Endothelial cell of umbilical vein (primary cell): Measurements from ENCODE around the gene RND3. TPM values are rescaled to one million over a fixed set of nuclear protein-coding genes. Genes with fewer than 3 reads are reported as not detected.

Experiments used
- BruUV-seq: library from RNA; stranded (reverse); fragments of 400-500 nt; replicated peaks from 2 replicates; lab custom pipeline; 2021; lab: Mats Ljungman, UMichigan
- CTCF ChIA-PET: fragments of 300-600, 350-600 bp; sonication (Branson Sonifier 250); formaldehyde crosslinking; loops from one replicate; lab custom pipeline; 2021; ENCODE audit warnings: antibody characterized with exemption, inconsistent platforms; lab: Charles Lee
- POLR2A ChIA-PET: fragments of 300-600, 350-600 bp; sonication (Branson Sonifier 250); formaldehyde crosslinking; loops from one replicate; lab custom pipeline; 2021; ENCODE audit warnings: antibody characterized with exemption, inconsistent platforms; lab: Charles Lee
- DNase-seq: peaks from one replicate; pipeline ENCODE4 v3.0.0-alpha.2; 2011; ENCODE audit warnings: low read depth, low spot score
- FAIRE-seq: peaks from 2 replicates; lab custom pipeline; 2011; peaks lifted over from hg19 to GRCh38; lab: Jason Lieb, UNC
- H2AFZ ChIP-seq: 2 replicates; pipeline ENCODE4 v1.6.0; 2012; ENCODE audit warnings: low read depth, low read length, control low read depth, inconsistent platforms
- H3K27ac ChIP-seq: 2 replicates; pipeline ENCODE4 v1.5.1; 2011; ENCODE audit warnings: low read depth, mild to moderate bottlenecking, control low read depth, low read length, moderate library complexity; ENCODE audit not compliant: insufficient read depth
- H3K27me3 ChIP-seq, 2 experiments: 2 replicates each; pipeline versions ENCODE4 v1.6.0 to v1.6.1; 2011; ENCODE audit warnings: low read length in 2 of 2, mixed read lengths in 1 of 2; ENCODE audit not compliant: control insufficient read depth in 2 of 2, insufficient read depth in 2 of 2
- H3K36me3 ChIP-seq, 2 experiments: 2 replicates in 1 of 2; 3 replicates in 1 of 2; pipeline ENCODE4 v1.5.1; 2011; ENCODE audit warnings: low read length in 2 of 2, mild to moderate bottlenecking in 1 of 2, moderate library complexity in 1 of 2; ENCODE audit not compliant: control insufficient read depth in 2 of 2, insufficient read depth in 2 of 2; ENCODE audit errors: extremely low read depth in 1 of 2
- H3K4me1 ChIP-seq: 3 replicates; pipeline ENCODE4 v1.5.1; 2011; ENCODE audit warnings: mild to moderate bottlenecking, low read length; ENCODE audit not compliant: control insufficient read depth, insufficient read depth; ENCODE audit errors: extremely low read depth
- H3K4me2 ChIP-seq: 2 replicates; pipeline ENCODE4 v1.6.1; 2011; ENCODE audit warnings: low read length, control low read depth, mixed read lengths; ENCODE audit not compliant: insufficient read depth
- H3K4me3 ChIP-seq, 3 experiments: fragments of 200-600 bp in 1 of 3; sonication (generic), shearing (Covaris generic) in 1 of 3; replicated peaks in 1 of 3; 2 replicates each; pipeline ENCODE4 v1.5.1; 2011 to 2016; ENCODE audit warnings: control low read depth in 3 of 3, low read length in 3 of 3, mild to moderate bottlenecking in 2 of 3, inconsistent platforms in 1 of 3, low read depth in 1 of 3, moderate library complexity in 1 of 3; ENCODE audit not compliant: insufficient read depth in 1 of 3
- H3K79me2 ChIP-seq: 2 replicates; pipeline ENCODE4 v1.6.0; 2012; ENCODE audit warnings: low read length, inconsistent platforms; ENCODE audit not compliant: control insufficient read depth, insufficient read depth
- H3K9ac ChIP-seq: replicated peaks from 2 replicates; pipeline ENCODE3; 2011; ENCODE audit warnings: low read length, control low read depth; ENCODE audit not compliant: insufficient read depth; ENCODE audit errors: extremely low read depth
- H3K9me1 ChIP-seq: replicated peaks from 3 replicates; pipeline ENCODE4 v1.6.0; 2011; ENCODE audit warnings: mild to moderate bottlenecking, low read length; ENCODE audit not compliant: control insufficient read depth, insufficient read depth; ENCODE audit errors: extremely low read depth
- H3K9me3 ChIP-seq: replicated peaks from 2 replicates; pipeline ENCODE4 v1.5.1; 2012; ENCODE audit warnings: low read length, inconsistent platforms; ENCODE audit not compliant: control insufficient read depth, insufficient read depth
- H4K20me1 ChIP-seq: replicated peaks from 2 replicates; pipeline ENCODE3; 2011; ENCODE audit warnings: mild to moderate bottlenecking, low read length; ENCODE audit not compliant: control insufficient read depth, insufficient read depth; ENCODE audit errors: extremely low read depth
- EZH2 ChIP-seq: IDR thresholded peaks from 2 replicates; pipeline ENCODE4 v1.6.1; 2012; ENCODE audit warnings: borderline replicate concordance, low read depth, mild to moderate bottlenecking, moderate library complexity, low read length, inconsistent platforms; ENCODE audit not compliant: severe bottlenecking
- FOS ChIP-seq: IDR thresholded peaks from 2 replicates; pipeline ENCODE4 v1.6.1; 2011; ENCODE audit warnings: mild to moderate bottlenecking, low read length, moderate library complexity, borderline replicate concordance; ENCODE audit not compliant: insufficient read depth
- GATA2 ChIP-seq: IDR thresholded peaks from 2 replicates; pipeline ENCODE4 v1.7.0; 2011; ENCODE audit warnings: low read depth, mild to moderate bottlenecking, moderate library complexity, mixed read lengths, low read length; ENCODE audit not compliant: insufficient read length, insufficient read depth
- JUN ChIP-seq: IDR thresholded peaks from 2 replicates; pipeline ENCODE4 v1.6.1; 2011; ENCODE audit warnings: borderline replicate concordance, low read depth; ENCODE audit not compliant: insufficient read length, insufficient read depth
- MYC ChIP-seq: IDR thresholded peaks from one replicate; pipeline ENCODE4 v1.6.1; 2011; ENCODE audit warnings: mild to moderate bottlenecking, low read depth, low read length
- POLR2A ChIP-seq: IDR thresholded peaks from 2 replicates; pipeline ENCODE4 v1.6.1; 2012; ENCODE audit warnings: low read depth, mild to moderate bottlenecking, control low read depth, low read length
- POLR2AphosphoS5 ChIP-seq: IDR thresholded peaks from 2 replicates; pipeline ENCODE4 v1.6.1; 2012; ENCODE audit warnings: low read depth, mild to moderate bottlenecking, control low read depth, low read length, moderate library complexity; ENCODE audit not compliant: insufficient read depth
- dilution Hi-C: fragments of 300-500 bp; cut with MboI; formaldehyde crosslinking; loops from one replicate; pipeline ENCODE4 v1.15.0; 2019; ENCODE audit warnings: low sequenced_read_pairs; ENCODE audit not compliant: extremely low pct_ligation_motif_present
- intact Hi-C: fragments of 100-400 bp; cut with micrococcal nuclease; formaldehyde crosslinking; loops from one replicate; pipeline ENCODE4 v1.10.0; 2022
- polyA plus RNA-seq, 4 experiments: library from polyadenylated mRNA; depleted of rRNA in 3 of 4; stranded (reverse) in 3 of 4; unstranded in 1 of 4; fragments of >200 nt; gene quantifications; 2 replicates each; pipeline versions ENCODE4 v1.2.1 to v1.2.3, GENCODE V29; 2011 to 2012; ENCODE audit warnings: missing spikeins in 1 of 4
- total RNA-seq: library from RNA; stranded (reverse); gene quantifications from 2 replicates; pipeline ENCODE4 v1.2.3, GENCODE V29; 2021
- TF ChIP-seq, protein P1 (sequence below): IDR thresholded peaks from 2 replicates; pipeline ENCODE4 v1.6.1; 2011; ENCODE audit not compliant: insufficient read depth, insufficient read length
- TF ChIP-seq, protein P2 (sequence below), 2 donors: IDR thresholded peaks; 1 replicate in 1 of 2; 2 replicates in 1 of 2; pipeline ENCODE4 v1.5.1; 2011; ENCODE audit warnings: low read length in 2 of 2, mild to moderate bottlenecking in 2 of 2, moderate library complexity in 2 of 2, control low read depth in 1 of 2, inconsistent platforms in 1 of 2, low read depth in 1 of 2; ENCODE audit not compliant: insufficient read depth in 1 of 2; ENCODE audit errors: extremely low read depth in 1 of 2

RND3 gene
- total and polyA plus RNA-seq, 2 donors (not counting 3 experiments of a cell fraction or from before 2014, with no cell fraction given) = 53.3 to 158 TPM

GRCh38 chr2:150530168-150530567 lies 42.7 kb upstream of the RND3 start:
- dilution Hi-C loops (no loop called here), intact Hi-C loops (no loop called here)
- no peaks in the 10 kb centered on the region for H3K79me2 ChIP-seq
- no peak overlapping the region for H3K27ac ChIP-seq
- ChIA-PET CTCF (interaction anchor here (0.5 kb wide), 1 partner anchor 218 kb away, joined by 8 read pairs; no protein-coding TSS in a partner anchor), POLR2A (no interaction called here)
- no TSS peak for BruUV-seq
- H4K20me1 ChIP-seq = no peaks in the 10 kb centered on the region
- DNase-seq = no peak
- no peak overlapping the region for H3K4me2 ChIP-seq
- no peaks in the 10 kb centered on the region for H3K9me1 ChIP-seq
- TF ChIP-seq, protein P1, sequence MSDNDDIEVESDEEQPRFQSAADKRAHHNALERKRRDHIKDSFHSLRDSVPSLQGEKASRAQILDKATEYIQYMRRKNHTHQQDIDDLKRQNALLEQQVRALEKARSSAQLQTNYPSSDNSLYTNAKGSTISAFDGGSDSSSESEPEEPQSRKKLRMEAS = no peak
- TF ChIP-seq, protein P2, sequence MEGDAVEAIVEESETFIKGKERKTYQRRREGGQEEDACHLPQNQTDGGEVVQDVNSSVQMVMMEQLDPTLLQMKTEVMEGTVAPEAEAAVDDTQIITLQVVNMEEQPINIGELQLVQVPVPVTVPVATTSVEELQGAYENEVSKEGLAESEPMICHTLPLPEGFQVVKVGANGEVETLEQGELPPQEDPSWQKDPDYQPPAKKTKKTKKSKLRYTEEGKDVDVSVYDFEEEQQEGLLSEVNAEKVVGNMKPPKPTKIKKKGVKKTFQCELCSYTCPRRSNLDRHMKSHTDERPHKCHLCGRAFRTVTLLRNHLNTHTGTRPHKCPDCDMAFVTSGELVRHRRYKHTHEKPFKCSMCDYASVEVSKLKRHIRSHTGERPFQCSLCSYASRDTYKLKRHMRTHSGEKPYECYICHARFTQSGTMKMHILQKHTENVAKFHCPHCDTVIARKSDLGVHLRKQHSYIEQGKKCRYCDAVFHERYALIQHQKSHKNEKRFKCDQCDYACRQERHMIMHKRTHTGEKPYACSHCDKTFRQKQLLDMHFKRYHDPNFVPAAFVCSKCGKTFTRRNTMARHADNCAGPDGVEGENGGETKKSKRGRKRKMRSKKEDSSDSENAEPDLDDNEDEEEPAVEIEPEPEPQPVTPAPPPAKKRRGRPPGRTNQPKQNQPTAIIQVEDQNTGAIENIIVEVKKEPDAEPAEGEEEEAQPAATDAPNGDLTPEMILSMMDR (IDR thresholded peaks at IDR 0.05; ENCODE audit: extremely low read depth in 1 of 2, insufficient read depth in 1 of 2, low read depth in 1 of 2, low read length in 2 of 2) = no peak
- TF ChIP-seq GATA2 = no peak
- TF ChIP-seq POLR2A = no peak
- TF ChIP-seq FOS = no peak
- no peak for TF ChIP-seq JUN
- TF ChIP-seq MYC = no peak
- no peak for TF ChIP-seq EZH2
- TF ChIP-seq POLR2AphosphoS5 = no peak
- H3K27me3 ChIP-seq = no peaks in the 10 kb centered on the region
- H3K4me1 ChIP-seq = peaks cover 2% of the 10 kb centered on the region
- FAIRE-seq = no peak
- H3K9me3 ChIP-seq = no peaks in the 10 kb centered on the region
- no peak overlapping the region for H3K4me3 ChIP-seq
- H3K36me3 ChIP-seq = no peaks in the 10 kb centered on the region
- H3K9ac ChIP-seq = no peak overlapping the region
- H2AFZ ChIP-seq = no peak overlapping the region
